MM.1S (cell line): Measurements from ENCODE around the gene TMEM127.

ENCODE experiments used
- DNase-seq: peaks from one replicate; pipeline ENCODE4 v3.0.0-alpha.2; 2015
- H2AFZ ChIP-seq: fragments of 300-600 bp; sonication (generic); 2 replicates; pipeline ENCODE4 v1.6.0; 2016; ENCODE audit warnings: antibody characterized with exemption, low read length
- H3F3A ChIP-seq: fragments of 300-600 bp; sonication (generic); 2 replicates; pipeline ENCODE4 v1.6.1; 2016; ENCODE audit warnings: mild to moderate bottlenecking, antibody characterized with exemption, low read length, moderate library complexity, mixed read lengths; ENCODE audit not compliant: insufficient read depth
- H3K27ac ChIP-seq: fragments of 300-600 bp; sonication (generic); 2 replicates; pipeline ENCODE4 v1.5.1; 2016; ENCODE audit warnings: mild to moderate bottlenecking, low read length
- H3K27me3 ChIP-seq: fragments of 300-600 bp; sonication (generic); replicated peaks from 2 replicates; pipeline ENCODE4 v1.6.0; 2016; ENCODE audit warnings: low read length; ENCODE audit not compliant: insufficient read depth
- H3K36me3 ChIP-seq: fragments of 300-600 bp; sonication (generic); replicated peaks from 2 replicates; pipeline ENCODE4 v1.6.1; 2016; ENCODE audit warnings: mild to moderate bottlenecking, low read length, mixed read lengths; ENCODE audit not compliant: insufficient read depth
- H3K4me1 ChIP-seq: fragments of 300-600 bp; sonication (generic); 2 replicates; pipeline ENCODE4 v1.6.1; 2016; ENCODE audit warnings: low read length, mixed read lengths
- H3K4me2 ChIP-seq: fragments of 300-600 bp; sonication (generic); 2 replicates; pipeline ENCODE4 v1.6.0; 2016; ENCODE audit warnings: low read depth, low read length
- H3K4me3 ChIP-seq: fragments of 300-600 bp; sonication (generic); 2 replicates; pipeline ENCODE4 v1.5.1; 2016; ENCODE audit warnings: low read length, mixed read lengths
- H3K79me2 ChIP-seq: fragments of 300-600 bp; sonication (generic); 2 replicates; pipeline ENCODE4 v1.6.1; 2016; ENCODE audit warnings: mixed run types, low read length, mixed read lengths
- H3K9ac ChIP-seq: fragments of 300-600 bp; sonication (generic); 2 replicates; pipeline ENCODE4 v1.6.1; 2016; ENCODE audit warnings: low read length, mixed read lengths
- H3K9me2 ChIP-seq: fragments of 300-600 bp; sonication (generic); replicated peaks from 2 replicates; pipeline ENCODE4 v1.6.1; 2016; ENCODE audit warnings: mild to moderate bottlenecking, low read length, mixed read lengths; ENCODE audit not compliant: insufficient read depth
- H3K9me3 ChIP-seq: fragments of 300-600 bp; sonication (generic); replicated peaks from 2 replicates; pipeline ENCODE4 v1.6.1; 2016; ENCODE audit warnings: mild to moderate bottlenecking, low read length, mixed read lengths; ENCODE audit not compliant: insufficient read depth
- H4K20me1 ChIP-seq: fragments of 300-600 bp; sonication (generic); 2 replicates; pipeline ENCODE4 v1.6.1; 2016; ENCODE audit warnings: mild to moderate bottlenecking, low read length, moderate library complexity, mixed read lengths; ENCODE audit not compliant: insufficient read depth
- CTCF ChIP-seq: fragments of 300-600 bp; sonication (generic); IDR thresholded peaks from 2 replicates; pipeline ENCODE4 v1.5.1; 2016; ENCODE audit warnings: antibody characterized with exemption, low read length, mixed read lengths
- EZH2 ChIP-seq: fragments of 300-600 bp; sonication (generic); optimal IDR thresholded peaks from 2 replicates; pipeline ENCODE3; 2017; ENCODE audit warnings: low read depth, mild to moderate bottlenecking, antibody characterized with exemption, low read length, mixed read lengths
- EZH2phosphoT487 ChIP-seq: fragments of 300-600 bp; sonication (generic); IDR thresholded peaks from 2 replicates; pipeline ENCODE4 v1.6.1; 2018; ENCODE audit warnings: antibody characterized with exemption, low read length

Gene TMEM127, protein sequence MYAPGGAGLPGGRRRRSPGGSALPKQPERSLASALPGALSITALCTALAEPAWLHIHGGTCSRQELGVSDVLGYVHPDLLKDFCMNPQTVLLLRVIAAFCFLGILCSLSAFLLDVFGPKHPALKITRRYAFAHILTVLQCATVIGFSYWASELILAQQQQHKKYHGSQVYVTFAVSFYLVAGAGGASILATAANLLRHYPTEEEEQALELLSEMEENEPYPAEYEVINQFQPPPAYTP

DNA sequence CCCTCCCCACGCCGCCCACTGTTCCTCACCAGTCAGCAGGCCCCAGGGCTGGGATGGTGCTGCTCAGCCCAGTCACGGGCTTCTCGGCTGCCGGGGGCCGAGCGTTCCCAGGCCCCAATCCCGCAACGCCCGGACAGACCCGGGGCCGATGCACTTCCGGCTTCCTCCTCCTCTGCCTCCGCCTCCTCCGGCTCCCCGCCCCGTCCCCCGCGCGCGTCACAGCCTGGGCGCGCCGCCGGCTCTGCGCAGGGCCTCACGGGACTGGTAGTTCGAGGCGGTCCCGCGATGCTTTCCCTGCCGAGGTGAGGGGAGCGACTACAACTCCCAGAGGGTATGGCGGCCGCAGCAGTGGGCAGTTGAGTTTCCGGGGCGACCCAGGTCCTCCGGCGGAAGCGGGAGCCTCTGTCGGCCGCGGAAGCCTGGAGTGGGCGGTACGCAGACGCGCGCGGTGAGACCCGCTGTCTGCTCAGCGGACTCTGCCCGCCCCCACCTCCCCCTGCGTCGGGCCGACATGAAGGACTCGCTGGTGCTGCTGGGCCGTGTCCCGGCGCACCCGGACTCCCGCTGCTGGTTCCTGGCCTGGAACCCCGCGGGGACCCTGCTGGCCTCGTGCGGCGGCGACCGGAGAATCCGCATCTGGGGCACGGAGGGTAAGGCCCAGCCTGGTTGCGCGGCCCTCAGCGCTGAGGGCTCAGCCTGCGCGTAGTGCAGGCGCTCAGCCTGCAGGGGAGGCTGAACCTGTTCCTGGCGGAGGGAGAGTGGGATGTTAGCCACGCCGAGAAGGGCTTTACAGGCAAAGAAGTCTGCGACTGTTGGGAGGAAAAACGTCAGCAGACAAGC lies at the start of gene TMEM127, which contains the start of gene CIAO1:
Gene TMEM127, minus strand, starts transcription at position 158 of the 840 bp plus-strand sequence. CDS start 616 bp downstream, outside the sequence.
Gene CIAO1, plus strand, starts transcription at position 386 of the 840 bp plus-strand sequence. Its CDS starts 126 bp downstream, at position 512.
- Histone ChIP-seq H4K20me1 (no peaks in the 10 kb centered on the region), H3K27me3 (no peaks in the 10 kb centered on the region), H2AFZ (peak within 1 kb of the TSS; percentile 91), H3K4me1 (peaks cover 26% of the 10 kb centered on the region), H3K27ac (peak within 1 kb of the TSS; percentile 60; the same call in 1 of the 2 replicates), H3K9me3 (no peaks in the 10 kb centered on the region), H3K4me3 (peak within 1 kb of the TSS; percentile 100), H3K79me2 (peaks cover 76% of the 10 kb centered on the region), H3K36me3 (peaks cover 11% of the 10 kb centered on the region; the same call in 1 of the 2 replicates), H3K4me2 (peak within 1 kb of the TSS; percentile 91), H3K9ac (peak within 1 kb of the TSS; percentile 87), H3K9me2 (no peaks in the 10 kb centered on the region), H3F3A (peaks cover 9% of the 10 kb centered on the region)
- peak; percentile 98 for DNase-seq
- TF ChIP-seq EZH2phosphoT487 (no peak), CTCF (peak; percentile 51)

DNA sequence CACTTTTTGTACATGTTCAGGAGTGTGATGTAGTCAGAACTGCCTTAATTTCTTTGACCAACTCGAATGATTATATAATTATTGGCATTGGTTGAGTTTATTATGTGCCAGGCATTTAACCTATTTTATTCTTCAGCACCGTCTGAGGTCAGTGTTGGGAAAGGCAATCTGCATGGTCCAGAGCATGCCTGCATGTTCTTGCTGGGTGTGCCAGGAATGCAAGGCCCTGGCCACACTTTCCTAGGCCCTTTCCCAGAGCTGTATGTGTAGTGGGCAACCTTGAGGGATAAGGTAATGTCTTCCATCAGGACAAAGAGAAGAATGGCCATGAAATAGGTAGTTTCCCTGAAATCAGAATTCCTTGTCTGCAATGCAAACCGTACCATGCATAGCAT lies 49.2 kb upstream of the TMEM127 start:
- no peak for TF ChIP-seq EZH2phosphoT487

GRCh38 chr2:96308248-96308647 lies 42.5 kb upstream of the TMEM127 start:
- Histone ChIP-seq H3K4me3 (no peak overlapping the region), H2AFZ (no peak overlapping the region), H3K4me2 (no peak overlapping the region), H3K27ac (no peak overlapping the region), H3F3A (no peaks in the 10 kb centered on the region), H3K79me2 (peaks cover 32% of the 10 kb centered on the region), H3K36me3 (peaks cover 5% of the 10 kb centered on the region; the same call in 1 of the 2 replicates), H3K9me2 (no peaks in the 10 kb centered on the region), H3K4me1 (peaks cover 16% of the 10 kb centered on the region), H3K9me3 (no peaks in the 10 kb centered on the region), H4K20me1 (no peaks in the 10 kb centered on the region), H3K9ac (no peak overlapping the region), H3K27me3 (no peaks in the 10 kb centered on the region)
- TF ChIP-seq CTCF = no peak
- TF ChIP-seq EZH2 = no peak
- TF ChIP-seq EZH2phosphoT487 = no peak
- DNase-seq = no peak

More for the DNA sequence above, 49.2 kb upstream of the TMEM127 start:
- H3K27me3 ChIP-seq = no peaks in the 10 kb centered on the region
- no peaks in the 10 kb centered on the region for H3K79me2 ChIP-seq
- no peaks in the 10 kb centered on the region for H3K9me3 ChIP-seq
- no peak overlapping the region for H3K9ac ChIP-seq
- H3K4me2 ChIP-seq = no peak overlapping the region
- no peak overlapping the region for H3K27ac ChIP-seq
- no peak overlapping the region for H3K4me3 ChIP-seq
- H3K4me1 ChIP-seq = no peaks in the 10 kb centered on the region
- no peaks in the 10 kb centered on the region for H3K9me2 ChIP-seq
- no peak for DNase-seq
- no peaks in the 10 kb centered on the region for H4K20me1 ChIP-seq
- no peaks in the 10 kb centered on the region for H3F3A ChIP-seq
- H2AFZ ChIP-seq = no peak overlapping the region
- no peaks in the 10 kb centered on the region for H3K36me3 ChIP-seq
